Vagina (tissue), 2 donors: ENCODE results near the gene ZYG11B. TPM values are rescaled to one million over a fixed set of nuclear protein-coding genes. Genes with fewer than 3 reads are reported as not detected.
"Not testable (repeated sequence)": the region's sequence is repeated elsewhere in the genome, so short reads cannot be mapped to it uniquely, and the experiment has no call there.

ENCODE experiments used
- DNase-seq, 2 donors: peaks; one replicate each; pipeline ENCODE4 v3.0.0-alpha.2; 2017; ENCODE audit errors: extremely low spot score in 2 of 2
- H3K27ac ChIP-seq: fragments of 200-600 bp; sonication (generic); one replicate; pipeline ENCODE4 v1.5.1; 2019
- H3K27me3 ChIP-seq: fragments of 200-600 bp; sonication (generic); one replicate; pipeline ENCODE4 v1.5.1; 2019
- H3K36me3 ChIP-seq, 2 donors: fragments of 200-600 bp; sonication (generic); one replicate each; pipeline ENCODE4 v1.5.1; 2017 to 2019
- H3K4me1 ChIP-seq: fragments of 200-600 bp; sonication (generic); one replicate; pipeline ENCODE4 v1.5.1; 2019
- H3K4me3 ChIP-seq, 2 donors: fragments of 200-600 bp; sonication (generic); 1 replicate in 1 of 2; 2 replicates in 1 of 2; pipeline ENCODE4 v1.5.1; 2016 to 2019
- H3K9me3 ChIP-seq: fragments of 200-600 bp; sonication (generic); one replicate; pipeline ENCODE4 v1.5.1; 2019
- POLR2A ChIP-seq, 2 donors: fragments of 450-650 bp; IDR thresholded peaks; one replicate each; pipeline ENCODE4 v1.6.1; 2017; ENCODE audit warnings: antibody characterized with exemption in 2 of 2, mild to moderate bottlenecking in 2 of 2, moderate library complexity in 2 of 2
- POLR2AphosphoS5 ChIP-seq, 2 donors: sonication (generic); formaldehyde crosslinking; IDR thresholded peaks; one replicate each; pipeline ENCODE4 v1.9.0; 2017; ENCODE audit warnings: antibody characterized with exemption in 2 of 2, mild to moderate bottlenecking in 2 of 2, low read depth in 1 of 2; ENCODE audit not compliant: insufficient read depth in 1 of 2
- intact Hi-C: fragments of 100-400 bp; cut with DNase I; formaldehyde crosslinking; loops from one replicate; pipeline ENCODE4 v1.15.1; 2023
- total RNA-seq: library from RNA; depleted of rRNA; stranded (reverse); fragments of >200 nt; gene quantifications from one replicate; pipeline ENCODE4 v1.2.3, GENCODE V29; 2016
- TF ChIP-seq, protein P1 (sequence below), 3 experiments: fragments of 450-650 bp in 2 of 3; fragments of 200-600 bp in 1 of 3; sonication (generic) in 1 of 3; IDR thresholded peaks; one replicate each; pipeline ENCODE4 v1.5.1; 2017 to 2019; ENCODE audit warnings: antibody characterized with exemption in 3 of 3, mild to moderate bottlenecking in 2 of 3, moderate library complexity in 2 of 3

ZYG11B gene
- total RNA-seq, 1 donor from 2014 or later, result 30.4 TPM

DNA sequence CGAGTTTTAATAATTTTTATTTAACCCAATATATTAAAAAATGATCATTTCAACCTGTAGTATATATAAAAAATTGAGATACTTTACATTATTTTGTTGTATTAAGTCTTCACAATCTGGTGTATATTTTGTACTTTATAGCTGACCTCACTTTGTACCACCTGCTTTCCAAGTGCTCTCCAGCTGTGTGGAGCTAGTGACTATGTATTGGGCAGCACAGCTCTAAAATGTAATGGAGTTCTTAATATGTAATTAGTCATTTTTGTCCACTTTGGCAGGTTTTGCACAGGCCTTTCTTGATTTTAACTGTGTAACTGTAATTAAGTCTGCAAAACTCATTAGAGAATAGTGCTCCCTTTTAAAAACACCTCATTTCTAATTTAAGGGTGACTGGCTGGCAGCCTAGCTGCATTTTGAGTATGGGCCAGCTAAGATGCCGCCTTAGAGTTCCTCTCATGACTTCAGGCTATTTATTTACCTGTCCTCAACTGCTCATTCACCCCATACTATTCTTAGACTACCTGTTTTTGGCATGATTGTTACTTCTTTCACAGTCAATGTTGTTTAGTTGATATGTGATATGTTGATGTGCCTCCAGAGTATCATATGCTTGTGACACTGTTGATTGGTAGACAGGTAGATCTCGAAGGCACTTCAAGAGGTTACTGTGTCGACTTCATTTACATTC lies 43.2 kb downstream of the ZYG11B start:
- Histone ChIP-seq H3K9me3 (no peaks in the 10 kb centered on the region), H3K4me3 (no peak overlapping the region), H3K36me3 (peaks cover 0 to 5% of the 10 kb centered on the region in 2 donors), H3K27me3 (no peaks in the 10 kb centered on the region), H3K4me1 (peaks cover 4% of the 10 kb centered on the region), H3K27ac (no peak overlapping the region)
- no peak for DNase-seq
- no peak for TF ChIP-seq POLR2AphosphoS5 (IDR thresholded peaks at IDR 0.05; ENCODE audit: insufficient read depth in 1 of 2, low read depth in 1 of 2)
- no peak for TF ChIP-seq POLR2A (IDR thresholded peaks at IDR 0.05)
- TF ChIP-seq, protein P1, sequence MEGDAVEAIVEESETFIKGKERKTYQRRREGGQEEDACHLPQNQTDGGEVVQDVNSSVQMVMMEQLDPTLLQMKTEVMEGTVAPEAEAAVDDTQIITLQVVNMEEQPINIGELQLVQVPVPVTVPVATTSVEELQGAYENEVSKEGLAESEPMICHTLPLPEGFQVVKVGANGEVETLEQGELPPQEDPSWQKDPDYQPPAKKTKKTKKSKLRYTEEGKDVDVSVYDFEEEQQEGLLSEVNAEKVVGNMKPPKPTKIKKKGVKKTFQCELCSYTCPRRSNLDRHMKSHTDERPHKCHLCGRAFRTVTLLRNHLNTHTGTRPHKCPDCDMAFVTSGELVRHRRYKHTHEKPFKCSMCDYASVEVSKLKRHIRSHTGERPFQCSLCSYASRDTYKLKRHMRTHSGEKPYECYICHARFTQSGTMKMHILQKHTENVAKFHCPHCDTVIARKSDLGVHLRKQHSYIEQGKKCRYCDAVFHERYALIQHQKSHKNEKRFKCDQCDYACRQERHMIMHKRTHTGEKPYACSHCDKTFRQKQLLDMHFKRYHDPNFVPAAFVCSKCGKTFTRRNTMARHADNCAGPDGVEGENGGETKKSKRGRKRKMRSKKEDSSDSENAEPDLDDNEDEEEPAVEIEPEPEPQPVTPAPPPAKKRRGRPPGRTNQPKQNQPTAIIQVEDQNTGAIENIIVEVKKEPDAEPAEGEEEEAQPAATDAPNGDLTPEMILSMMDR (IDR thresholded peaks at IDR 0.05), result no peak
- intact Hi-C loops, result no loop called here

DNA sequence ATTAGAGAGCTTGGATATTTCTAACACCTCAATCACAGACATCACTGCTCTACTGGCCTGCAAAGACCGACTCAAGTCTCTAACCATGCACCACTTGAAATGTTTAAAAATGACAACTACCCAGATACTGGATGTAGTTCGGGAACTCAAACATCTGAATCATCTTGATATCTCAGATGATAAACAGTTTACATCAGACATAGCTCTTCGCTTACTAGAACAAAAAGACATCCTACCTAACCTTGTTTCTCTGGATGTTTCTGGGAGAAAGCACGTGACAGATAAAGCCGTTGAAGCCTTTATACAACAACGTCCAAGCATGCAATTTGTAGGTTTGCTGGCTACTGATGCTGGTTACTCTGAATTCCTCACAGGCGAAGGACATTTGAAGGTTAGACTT lies 45.1 kb downstream of the ZYG11B start:
- no peaks in the 10 kb centered on the region for H3K9me3 ChIP-seq
- H3K27ac ChIP-seq, result no peak overlapping the region
- peaks cover 4% of the 10 kb centered on the region for H3K4me1 ChIP-seq
- H3K27me3 ChIP-seq, result no peaks in the 10 kb centered on the region
- no peak for DNase-seq
- H3K4me3 ChIP-seq, result no peak overlapping the region
- TF ChIP-seq POLR2AphosphoS5 (IDR thresholded peaks at IDR 0.05; ENCODE audit: insufficient read depth in 1 of 2, low read depth in 1 of 2) (no peak), POLR2A (IDR thresholded peaks at IDR 0.05) (no peak)
- TF ChIP-seq, protein P1 (IDR thresholded peaks at IDR 0.05), result no peak
- intact Hi-C loops, result no loop called here
- peaks cover 0 to 5% of the 10 kb centered on the region in 2 donors for H3K36me3 ChIP-seq

DNA sequence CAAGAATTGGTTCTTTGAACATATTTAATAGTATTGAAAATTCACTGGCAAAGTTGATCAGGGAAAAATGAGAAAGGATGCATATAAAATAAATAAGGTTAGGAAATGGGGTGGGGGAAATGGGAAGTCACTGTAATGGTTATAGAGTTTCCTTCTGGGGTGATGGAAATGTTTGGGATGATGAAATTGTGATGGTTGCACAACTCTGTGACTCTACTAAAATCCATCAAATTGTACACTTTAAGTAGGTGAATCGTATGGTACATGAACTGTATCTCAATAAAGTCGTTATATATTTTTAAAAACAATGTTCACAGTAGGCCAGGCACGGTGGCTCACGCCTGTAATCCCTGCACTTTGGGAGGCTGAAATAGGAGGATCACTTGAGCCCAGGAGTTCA lies 59.9 kb downstream of the ZYG11B start:
- Histone ChIP-seq H3K27me3 (no peaks in the 10 kb centered on the region), H3K36me3 (peaks cover 0 to 28% of the 10 kb centered on the region in 2 donors), H3K27ac (no peak overlapping the region), H3K4me3 (no peak overlapping the region), H3K9me3 (no peaks in the 10 kb centered on the region), H3K4me1 (no peaks in the 10 kb centered on the region)
- DNase-seq, result no peak
- TF ChIP-seq POLR2A (IDR thresholded peaks at IDR 0.05) (no peak), POLR2AphosphoS5 (IDR thresholded peaks at IDR 0.05; ENCODE audit: insufficient read depth in 1 of 2, low read depth in 1 of 2) (no peak)
- TF ChIP-seq, protein P1 (IDR thresholded peaks at IDR 0.05), result no peak
- intact Hi-C loops, result no loop called here

DNA sequence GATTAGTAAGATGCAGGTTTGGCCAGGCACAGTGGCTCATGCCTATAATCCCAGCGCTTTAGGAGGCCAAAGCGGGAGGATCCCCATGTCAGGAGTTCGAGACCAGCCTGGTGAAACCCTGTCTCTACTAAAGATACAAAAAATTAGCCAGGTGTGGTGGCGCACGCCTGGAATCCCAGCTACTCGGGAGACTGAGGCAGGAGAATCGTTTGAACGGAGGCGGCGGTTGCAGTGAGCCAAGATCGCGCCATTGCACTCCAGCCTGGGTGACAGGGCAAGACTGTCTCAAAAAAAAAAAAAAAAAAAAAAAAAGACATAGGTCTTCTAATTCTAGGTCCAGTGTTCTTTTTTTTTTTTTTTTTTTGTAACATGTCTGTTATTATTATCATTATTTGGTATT lies 64.2 kb downstream of the ZYG11B start:
- H3K9me3 ChIP-seq, intact Hi-C loops, DNase-seq, H3K27me3 ChIP-seq, H3K27ac ChIP-seq, H3K4me3 ChIP-seq, H3K4me1 ChIP-seq: not testable (repeated sequence)
- H3K36me3 ChIP-seq, result peaks cover 0 to 20% of the 10 kb centered on the region in 2 donors

DNA sequence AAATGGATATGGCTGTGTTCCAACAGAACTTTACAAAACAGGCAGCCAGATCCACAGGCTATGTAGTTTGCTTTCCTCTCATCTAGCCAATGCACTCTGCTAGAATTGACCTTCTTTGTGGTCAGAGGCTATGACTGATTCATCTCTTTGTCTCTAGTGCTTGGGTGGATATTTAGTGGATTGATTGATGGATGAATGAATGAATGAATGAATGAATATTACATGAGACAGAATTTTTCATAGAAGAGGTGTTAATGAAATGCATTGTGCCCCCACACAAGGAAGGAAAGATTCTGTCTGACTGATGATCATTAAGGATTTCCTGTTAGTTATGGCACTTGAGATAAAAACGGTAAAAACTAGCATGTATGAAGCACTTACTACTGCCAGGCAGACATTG lies 65.8 kb downstream of the ZYG11B start:
- Histone ChIP-seq H3K9me3 (no peaks in the 10 kb centered on the region), H3K27ac (no peak overlapping the region), H3K4me1 (no peaks in the 10 kb centered on the region), H3K27me3 (no peaks in the 10 kb centered on the region), H3K4me3 (no peak overlapping the region), H3K36me3 (peaks cover 0 to 11% of the 10 kb centered on the region in 2 donors)
- TF ChIP-seq POLR2AphosphoS5 (IDR thresholded peaks at IDR 0.05; ENCODE audit: insufficient read depth in 1 of 2, low read depth in 1 of 2) (no peak), POLR2A (IDR thresholded peaks at IDR 0.05) (no peak)
- TF ChIP-seq, protein P1 (IDR thresholded peaks at IDR 0.05), result no peak
- intact Hi-C loops, result no loop called here
- DNase-seq, result no peak

DNA sequence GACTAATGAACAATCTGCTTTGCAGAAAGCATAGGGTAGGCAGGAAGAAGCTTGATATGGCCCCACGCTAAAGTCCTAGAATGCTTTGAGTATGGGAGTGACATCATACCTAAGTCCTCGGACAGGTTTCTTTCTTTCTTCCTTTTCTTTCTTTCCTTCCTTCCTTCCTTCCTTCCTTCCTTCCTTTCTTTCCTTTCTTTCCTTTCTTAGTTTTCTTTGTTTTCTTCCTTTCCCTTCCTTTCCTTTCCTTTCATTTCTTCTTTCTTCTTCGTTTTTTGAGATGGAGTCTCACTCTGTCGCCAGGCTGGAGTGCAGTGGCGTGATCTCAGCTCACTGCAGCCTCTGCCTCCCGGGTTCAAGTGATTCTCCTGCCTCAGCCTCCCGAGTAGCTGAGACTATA lies 67.5 kb downstream of the ZYG11B start:
- H3K9me3 ChIP-seq, H3K27me3 ChIP-seq, H3K4me3 ChIP-seq, H3K4me1 ChIP-seq, DNase-seq, H3K27ac ChIP-seq, intact Hi-C loops: not testable (repeated sequence)
- peaks cover 0 to 21% of the 10 kb centered on the region in 2 donors for H3K36me3 ChIP-seq
